NCI-H524 treated with DMSO at 0.1 percent for 48 hours (cell line): ENCODE results near the gene UBL5.

Source experiments
- DNase-seq: peaks from one replicate; lab custom pipeline; 2025; lab: John Stamatoyannopoulos, UW

UBL5 gene

GRCh38 chr19:9856609-9857008 lies 28.9 kb downstream of the UBL5 start:
- DNase-seq, result no peak

GRCh38 chr19:9857076-9857721 lies 29.5 kb downstream of the UBL5 start:
- DNase-seq, result no peak

- no peak for DNase-seq
Observed at GRCh38 chr19:9857920-9858746, 30.4 kb downstream of the UBL5 start.

GRCh38 chr19:9858766-9859165 lies 31.0 kb downstream of the UBL5 start:
- DNase-seq, result no peak

GRCh38 chr19:9860407-9860806 lies 32.7 kb downstream of the UBL5 start:
- no peak for DNase-seq

- DNase-seq, result no peak
Observed at GRCh38 chr19:9861503-9861902, 33.8 kb downstream of the UBL5 start.

- no peak for DNase-seq
Observed at GRCh38 chr19:9862938-9863337, 35.2 kb downstream of the UBL5 start.

GRCh38 chr19:9863759-9864158 lies 36.0 kb downstream of the UBL5 start:
- no peak for DNase-seq

- DNase-seq, result no peak
Observed at GRCh38 chr19:9865732-9866501, 38.2 kb downstream of the UBL5 start.

- DNase-seq, result no peak
Observed at GRCh38 chr19:9868983-9869617, 41.4 kb downstream of the UBL5 start.

GRCh38 chr19:9871626-9872338 lies 44.1 kb downstream of the UBL5 start:
- no peak for DNase-seq

GRCh38 chr19:9872618-9873242 lies 45.0 kb downstream of the UBL5 start:
- no peak for DNase-seq

- DNase-seq, result no peak
Observed at GRCh38 chr19:9875031-9875627, 47.4 kb downstream of the UBL5 start.

GRCh38 chr19:9875796-9876195 lies 48.1 kb downstream of the UBL5 start:
- DNase-seq, result no peak

GRCh38 chr19:9877780-9878510 lies 50.2 kb downstream of the UBL5 start:
- DNase-seq, result no peak

- DNase-seq, result no peak
Observed at GRCh38 chr19:9878511-9879196, 50.9 kb downstream of the UBL5 start.
